ENCODE results near the gene GRAMD4.

GRCh38 chr22:46574438-46574992 is 45.7 kb upstream of the GRAMD4 start:
- TF ChIP-seq, protein P1, sequence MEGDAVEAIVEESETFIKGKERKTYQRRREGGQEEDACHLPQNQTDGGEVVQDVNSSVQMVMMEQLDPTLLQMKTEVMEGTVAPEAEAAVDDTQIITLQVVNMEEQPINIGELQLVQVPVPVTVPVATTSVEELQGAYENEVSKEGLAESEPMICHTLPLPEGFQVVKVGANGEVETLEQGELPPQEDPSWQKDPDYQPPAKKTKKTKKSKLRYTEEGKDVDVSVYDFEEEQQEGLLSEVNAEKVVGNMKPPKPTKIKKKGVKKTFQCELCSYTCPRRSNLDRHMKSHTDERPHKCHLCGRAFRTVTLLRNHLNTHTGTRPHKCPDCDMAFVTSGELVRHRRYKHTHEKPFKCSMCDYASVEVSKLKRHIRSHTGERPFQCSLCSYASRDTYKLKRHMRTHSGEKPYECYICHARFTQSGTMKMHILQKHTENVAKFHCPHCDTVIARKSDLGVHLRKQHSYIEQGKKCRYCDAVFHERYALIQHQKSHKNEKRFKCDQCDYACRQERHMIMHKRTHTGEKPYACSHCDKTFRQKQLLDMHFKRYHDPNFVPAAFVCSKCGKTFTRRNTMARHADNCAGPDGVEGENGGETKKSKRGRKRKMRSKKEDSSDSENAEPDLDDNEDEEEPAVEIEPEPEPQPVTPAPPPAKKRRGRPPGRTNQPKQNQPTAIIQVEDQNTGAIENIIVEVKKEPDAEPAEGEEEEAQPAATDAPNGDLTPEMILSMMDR (IDR thresholded peaks at IDR 0.05; ENCODE audit: low read depth, low read length, poor library complexity, severe bottlenecking) = no peak
- no peak for TF ChIP-seq EZH2phosphoT487 (IDR thresholded peaks at IDR 0.05; ENCODE audit: borderline replicate concordance, low read length)
